GM12801 (cell line): ENCODE measurements around the gene SLC39A6.

Experiments used
- CTCF ChIP-seq: IDR thresholded peaks from one replicate; pipeline ENCODE4 v1.5.1; 2011; ENCODE audit warnings: control low read depth; ENCODE audit not compliant: insufficient read length; ENCODE audit errors: extremely low read depth

The SLC39A6 gene

DNA sequence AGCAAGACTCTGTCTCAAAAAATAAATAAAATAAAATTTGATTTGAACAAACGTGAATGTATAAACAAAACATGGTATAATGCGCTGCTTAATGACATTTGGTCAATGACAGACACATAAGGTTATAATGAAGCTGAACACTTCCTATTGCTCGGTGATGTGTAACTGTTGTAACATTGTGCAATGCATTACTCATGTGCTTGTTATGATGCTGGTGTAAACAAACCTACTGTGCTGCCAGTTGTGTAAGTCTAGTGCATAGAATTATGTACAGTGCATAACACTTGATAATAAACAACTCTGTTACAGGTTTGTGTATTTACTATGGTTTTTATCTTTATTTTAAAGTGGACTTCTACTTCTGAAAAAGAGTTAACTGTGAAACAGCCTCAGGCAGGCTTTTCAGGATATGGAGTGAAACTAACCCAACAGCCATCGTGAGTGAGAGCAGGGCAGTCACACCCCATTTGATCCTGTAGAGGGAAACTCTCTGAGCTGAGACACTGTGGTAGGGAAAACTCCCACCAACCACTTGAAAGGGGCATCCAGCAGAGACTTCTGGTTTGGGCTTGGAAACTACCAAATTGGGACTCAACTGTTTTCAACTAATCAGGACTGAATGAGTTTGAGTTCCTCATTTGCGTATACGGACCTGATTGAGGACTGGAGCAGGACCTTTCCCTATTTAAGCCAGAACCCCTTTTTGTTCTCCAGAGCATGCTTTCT, 53.1 kb downstream of the SLC39A6 start:
- TF ChIP-seq CTCF: no peak

- TF ChIP-seq CTCF: no peak
Observed at GRCh38 chr18:36074435-36074834, 54.7 kb downstream of the SLC39A6 start.

GRCh38 chr18:36073676-36074075, 55.5 kb downstream of the SLC39A6 start:
- no peak for TF ChIP-seq CTCF

DNA sequence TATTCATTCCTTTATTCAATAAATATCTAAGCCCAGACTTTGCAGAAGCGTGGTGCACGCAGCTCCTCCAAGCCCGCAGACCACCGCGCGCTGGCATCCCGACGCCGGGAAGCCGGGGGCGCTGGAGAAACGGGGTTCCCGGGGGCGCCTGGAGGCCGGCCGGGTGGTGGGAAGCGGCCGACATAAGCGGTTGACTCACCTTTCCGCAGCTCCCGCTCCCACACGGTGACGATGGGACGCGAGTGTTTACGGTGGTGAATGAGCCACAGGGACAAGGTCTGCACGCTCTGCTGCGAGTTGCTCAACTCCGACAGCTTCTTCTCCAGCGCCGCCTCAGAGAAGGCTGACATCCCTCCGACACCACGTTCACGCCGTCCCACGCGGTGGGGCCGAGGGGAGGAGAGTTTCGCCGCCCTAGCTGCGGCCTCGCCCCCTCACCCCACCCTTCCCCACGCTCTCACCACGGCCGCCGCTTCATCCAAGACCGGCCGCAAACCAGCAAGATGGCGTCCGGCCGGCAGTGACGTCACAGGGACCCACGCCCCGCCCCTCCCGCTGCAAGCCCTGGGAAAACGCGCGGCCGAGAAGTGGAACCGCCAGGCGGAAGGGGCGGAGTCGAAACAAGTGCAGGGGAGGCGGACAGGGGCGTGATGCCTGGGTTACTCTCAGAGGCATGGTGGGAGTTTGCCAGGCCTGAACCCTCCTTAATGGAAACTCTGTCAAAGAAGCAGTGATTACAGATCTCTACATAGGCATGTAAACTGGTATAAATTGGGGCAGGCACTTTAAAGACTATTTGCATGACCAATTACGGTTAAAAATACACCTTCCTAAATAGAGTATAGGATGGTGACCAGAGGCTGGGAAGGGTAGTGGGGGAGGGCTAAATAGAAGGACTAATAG, 61.8 kb downstream of the SLC39A6 start, which contains the start of gene RPRD1A:
Gene RPRD1A, minus strand, starts transcription at position 505 of the 903 bp plus-strand sequence. Its CDS starts 155 bp downstream, at position 350.
- TF ChIP-seq CTCF: no peak

GRCh38 chr18:36066686-36067054, 62.5 kb downstream of the SLC39A6 start:
- no peak for TF ChIP-seq CTCF

DNA sequence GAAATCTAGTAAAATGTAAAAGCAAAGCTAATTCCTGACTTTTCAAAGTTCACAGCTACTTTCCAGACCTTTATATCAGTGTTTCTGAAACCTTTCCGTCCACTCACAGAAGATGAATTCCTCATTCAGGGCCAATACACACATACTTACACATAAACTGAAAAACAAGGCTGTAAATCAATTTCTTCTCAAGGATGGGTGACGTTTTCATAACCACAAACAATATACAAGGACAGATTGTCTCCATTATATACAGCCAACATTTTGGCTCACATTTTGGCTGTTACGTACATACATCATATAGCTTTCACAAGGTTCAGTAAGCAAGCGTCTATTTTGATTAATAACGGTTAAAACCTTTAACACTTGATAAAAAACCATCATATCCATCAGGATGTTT, 63.1 kb downstream of the SLC39A6 start:
- no peak for TF ChIP-seq CTCF

DNA sequence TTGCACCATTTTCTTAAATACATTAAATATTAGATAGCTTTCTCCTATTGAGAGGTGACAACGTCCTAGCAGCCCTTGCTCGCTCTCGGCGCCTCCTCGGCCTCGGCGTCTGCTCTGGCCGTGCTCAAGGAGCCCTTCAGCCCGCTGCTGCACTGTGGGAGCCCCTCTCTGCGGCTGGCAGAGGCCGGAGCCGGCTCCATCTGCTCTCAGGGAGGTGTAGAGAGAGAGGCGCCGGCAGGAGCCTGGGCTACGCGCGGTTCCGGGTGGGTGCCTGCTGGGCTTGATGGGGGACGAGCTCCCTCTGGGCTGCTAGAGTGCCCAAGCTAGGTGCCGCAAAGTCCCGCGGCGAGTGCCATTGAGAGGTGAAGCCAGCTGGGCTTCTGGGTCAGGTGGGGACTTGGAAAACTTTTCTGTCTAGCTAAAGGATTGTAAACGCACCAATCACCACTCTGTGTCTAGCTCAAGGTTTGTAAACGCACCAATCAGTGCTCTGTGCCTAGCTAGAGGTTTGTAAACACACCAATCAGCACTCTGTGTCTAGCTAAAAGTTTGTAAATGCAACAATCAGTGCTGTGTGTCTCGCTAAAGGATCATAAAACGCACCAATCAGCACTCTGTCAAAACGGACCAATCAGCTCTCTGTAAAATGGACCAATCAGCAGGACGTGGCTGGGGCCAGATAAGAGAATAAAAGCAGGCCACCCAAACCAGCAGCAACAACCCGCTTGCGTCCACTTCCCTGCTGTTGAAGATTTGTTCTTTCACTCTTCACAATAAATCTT, 64.9 kb downstream of the SLC39A6 start:
- TF ChIP-seq CTCF: no peak
